ENCODE measurements around the gene LIN52. TPM values are rescaled to one million over a fixed set of nuclear protein-coding genes. Genes with fewer than 3 reads are reported as not detected.

LIN52 gene
- total RNA-seq, 1 donor from 2014 or later = 7.3 TPM

DNA sequence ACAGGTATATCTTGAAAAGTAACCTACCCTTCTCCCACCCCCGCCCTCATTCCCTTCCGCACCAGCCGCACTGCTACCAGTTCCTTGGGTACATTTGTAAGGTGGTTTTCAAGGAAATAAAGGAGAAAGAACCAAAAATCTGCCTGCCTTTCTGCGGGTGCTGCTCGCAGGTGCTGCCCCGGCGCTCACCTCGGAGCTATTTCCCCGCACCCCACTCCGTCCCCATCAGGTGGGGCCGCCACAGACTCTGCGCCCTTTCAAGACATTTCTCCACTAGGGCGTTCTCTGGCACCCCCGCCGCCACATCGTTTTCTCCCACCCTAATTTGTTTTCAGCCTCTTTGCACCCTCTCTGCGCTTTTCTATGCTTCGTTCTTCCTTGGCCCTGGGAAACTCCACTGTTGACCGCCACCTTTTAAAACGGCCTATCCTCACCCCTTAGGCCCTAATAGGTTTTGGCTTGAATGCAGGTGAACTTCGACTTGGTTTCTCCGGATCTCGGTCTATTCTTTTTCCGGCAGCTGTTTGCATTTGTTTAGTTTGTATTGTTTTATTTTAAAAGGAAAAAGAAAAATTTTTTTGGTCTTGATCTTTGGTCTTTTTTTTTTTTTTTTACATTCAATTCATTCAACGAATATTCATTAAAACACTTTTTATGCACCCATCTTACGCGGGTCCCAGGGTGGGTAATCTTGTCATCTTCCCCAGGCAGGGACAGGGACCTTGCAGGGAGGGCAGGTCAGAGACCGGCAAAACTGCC, 157.4 kb downstream of the LIN52 start:
- no peak overlapping the region for H3K4me3 Mint-ChIP-seq (ENCODE audit: unreplicated experiment)
- no peak for DNase-seq (ENCODE audit: low spot score)
- TF ChIP-seq, protein P1, sequence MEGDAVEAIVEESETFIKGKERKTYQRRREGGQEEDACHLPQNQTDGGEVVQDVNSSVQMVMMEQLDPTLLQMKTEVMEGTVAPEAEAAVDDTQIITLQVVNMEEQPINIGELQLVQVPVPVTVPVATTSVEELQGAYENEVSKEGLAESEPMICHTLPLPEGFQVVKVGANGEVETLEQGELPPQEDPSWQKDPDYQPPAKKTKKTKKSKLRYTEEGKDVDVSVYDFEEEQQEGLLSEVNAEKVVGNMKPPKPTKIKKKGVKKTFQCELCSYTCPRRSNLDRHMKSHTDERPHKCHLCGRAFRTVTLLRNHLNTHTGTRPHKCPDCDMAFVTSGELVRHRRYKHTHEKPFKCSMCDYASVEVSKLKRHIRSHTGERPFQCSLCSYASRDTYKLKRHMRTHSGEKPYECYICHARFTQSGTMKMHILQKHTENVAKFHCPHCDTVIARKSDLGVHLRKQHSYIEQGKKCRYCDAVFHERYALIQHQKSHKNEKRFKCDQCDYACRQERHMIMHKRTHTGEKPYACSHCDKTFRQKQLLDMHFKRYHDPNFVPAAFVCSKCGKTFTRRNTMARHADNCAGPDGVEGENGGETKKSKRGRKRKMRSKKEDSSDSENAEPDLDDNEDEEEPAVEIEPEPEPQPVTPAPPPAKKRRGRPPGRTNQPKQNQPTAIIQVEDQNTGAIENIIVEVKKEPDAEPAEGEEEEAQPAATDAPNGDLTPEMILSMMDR (IDR thresholded peaks at IDR 0.05; ENCODE audit: unreplicated experiment) = no peak

DNA sequence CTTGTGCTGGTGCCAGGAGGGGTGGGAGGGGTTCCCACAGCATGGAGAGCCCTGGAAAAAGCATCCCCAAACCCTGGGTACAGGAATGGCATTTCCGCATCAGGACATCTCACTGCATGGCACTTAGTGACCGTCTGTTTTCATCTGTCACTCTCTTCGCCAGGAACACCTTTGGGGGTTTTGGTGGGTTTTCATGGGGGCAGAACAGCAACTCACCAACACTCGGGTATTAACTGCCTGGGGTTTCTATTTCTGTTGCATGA, 158.0 kb downstream of the LIN52 start:
- Mint-ChIP-seq H3K9me3 (ENCODE audit: unreplicated experiment) (no peaks in the 10 kb centered on the region), H3K36me3 (ENCODE audit: low read depth, unreplicated experiment) (peaks cover 7% of the 10 kb centered on the region), H3K4me1 (ENCODE audit: unreplicated experiment) (peaks cover 17% of the 10 kb centered on the region), H3K27ac (ENCODE audit: unreplicated experiment) (no peak overlapping the region), H3K27me3 (ENCODE audit: unreplicated experiment) (peaks cover 41% of the 10 kb centered on the region), H3K4me3 (ENCODE audit: unreplicated experiment) (no peak overlapping the region)
- TF ChIP-seq, protein P1 (IDR thresholded peaks at IDR 0.05; ENCODE audit: unreplicated experiment) = no peak
- DNase-seq (ENCODE audit: low spot score) = no peak

More for the DNA sequence above, 157.4 kb downstream of the LIN52 start:
- Mint-ChIP-seq H3K9me3 (ENCODE audit: unreplicated experiment) (no peaks in the 10 kb centered on the region), H3K27ac (ENCODE audit: unreplicated experiment) (peak overlapping the region; percentile 68), H3K4me1 (ENCODE audit: unreplicated experiment) (peaks cover 17% of the 10 kb centered on the region), H3K36me3 (ENCODE audit: low read depth, unreplicated experiment) (peaks cover 7% of the 10 kb centered on the region), H3K27me3 (ENCODE audit: unreplicated experiment) (peaks cover 41% of the 10 kb centered on the region)

DNA sequence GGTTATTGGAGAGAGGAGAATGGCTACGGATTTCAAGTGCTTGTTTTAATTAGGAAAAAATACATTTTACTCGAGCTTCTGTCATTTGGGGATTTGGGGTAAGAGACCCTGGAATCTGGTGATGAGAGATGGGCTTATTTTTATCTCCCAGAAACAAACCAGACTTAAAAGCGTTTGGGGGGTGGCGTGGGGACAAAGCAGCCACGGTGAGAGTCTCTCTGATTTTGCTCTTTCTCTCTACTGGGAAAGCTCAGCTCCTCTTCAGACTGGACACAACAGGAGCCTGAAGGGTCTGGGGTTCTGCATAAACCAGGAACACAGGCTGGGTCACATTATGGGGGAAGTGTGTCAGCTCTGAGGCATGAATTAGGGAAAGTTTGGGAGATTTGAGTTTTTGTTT, 158.3 kb downstream of the LIN52 start:
- Mint-ChIP-seq H3K27me3 (ENCODE audit: unreplicated experiment) (peaks cover 41% of the 10 kb centered on the region), H3K27ac (ENCODE audit: unreplicated experiment) (no peak overlapping the region), H3K4me3 (ENCODE audit: unreplicated experiment) (no peak overlapping the region), H3K4me1 (ENCODE audit: unreplicated experiment) (peaks cover 17% of the 10 kb centered on the region), H3K36me3 (ENCODE audit: low read depth, unreplicated experiment) (peaks cover 7% of the 10 kb centered on the region), H3K9me3 (ENCODE audit: unreplicated experiment) (no peaks in the 10 kb centered on the region)
- no peak for DNase-seq (ENCODE audit: low spot score)
- TF ChIP-seq, protein P1 (IDR thresholded peaks at IDR 0.05; ENCODE audit: unreplicated experiment) = no peak

DNA sequence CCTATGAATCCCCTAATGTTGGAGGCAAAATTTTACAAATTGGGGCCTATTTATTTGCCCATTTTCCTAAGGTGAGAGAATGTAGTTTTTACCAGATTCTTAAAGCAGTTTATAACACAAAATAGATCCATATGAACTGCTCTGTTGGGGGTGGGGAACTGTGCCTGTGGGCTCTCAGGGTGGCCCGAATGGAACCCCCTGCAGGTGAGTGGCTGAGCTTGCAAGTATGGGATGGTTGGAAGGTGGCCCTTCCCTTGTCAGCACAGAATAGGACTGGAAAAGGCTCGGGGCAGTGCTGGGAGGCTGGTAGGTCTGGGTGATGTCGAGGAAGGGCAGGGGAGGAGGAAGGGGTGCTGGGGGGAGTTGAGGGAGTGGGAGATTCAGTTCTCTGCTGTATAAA, 159.4 kb downstream of the LIN52 start:
- Mint-ChIP-seq H3K27me3 (ENCODE audit: unreplicated experiment) (peaks cover 32% of the 10 kb centered on the region), H3K4me3 (ENCODE audit: unreplicated experiment) (no peak overlapping the region), H3K36me3 (ENCODE audit: low read depth, unreplicated experiment) (peaks cover 7% of the 10 kb centered on the region), H3K4me1 (ENCODE audit: unreplicated experiment) (peaks cover 11% of the 10 kb centered on the region), H3K9me3 (ENCODE audit: unreplicated experiment) (no peaks in the 10 kb centered on the region), H3K27ac (ENCODE audit: unreplicated experiment) (no peak overlapping the region)
- TF ChIP-seq, protein P1 (IDR thresholded peaks at IDR 0.05; ENCODE audit: unreplicated experiment) = no peak
- DNase-seq (ENCODE audit: low spot score) = no peak

DNA sequence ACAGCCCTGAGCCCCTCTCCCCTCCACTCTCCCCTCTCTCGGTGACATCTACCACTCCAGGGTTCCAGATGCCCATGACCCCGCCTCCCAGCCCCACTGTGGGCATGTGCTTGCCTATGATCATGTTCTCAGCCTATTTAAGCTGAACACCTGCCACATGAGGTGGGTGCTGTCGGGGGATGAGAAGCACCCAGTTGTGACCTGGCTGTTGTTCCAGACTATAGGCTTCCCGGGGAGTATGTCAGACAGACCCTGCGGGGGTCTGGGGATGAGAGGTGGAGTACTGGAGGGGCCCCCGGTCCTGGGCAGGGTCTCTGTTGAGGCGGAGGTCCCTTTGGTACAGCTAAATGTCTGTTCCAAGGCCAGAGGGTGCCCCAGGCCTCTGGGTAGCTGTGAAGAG, 160.5 kb downstream of the LIN52 start:
- Mint-ChIP-seq H3K36me3 (ENCODE audit: low read depth, unreplicated experiment) (peaks cover 7% of the 10 kb centered on the region), H3K27ac (ENCODE audit: unreplicated experiment) (no peak overlapping the region), H3K27me3 (ENCODE audit: unreplicated experiment) (peaks cover 30% of the 10 kb centered on the region), H3K9me3 (ENCODE audit: unreplicated experiment) (no peaks in the 10 kb centered on the region), H3K4me1 (ENCODE audit: unreplicated experiment) (peaks cover 11% of the 10 kb centered on the region), H3K4me3 (ENCODE audit: unreplicated experiment) (no peak overlapping the region)
- TF ChIP-seq, protein P1 (IDR thresholded peaks at IDR 0.05; ENCODE audit: unreplicated experiment) = no peak
- no peak for DNase-seq (ENCODE audit: low spot score)

Data from endothelial cell (in vitro differentiated cells).